GM12865 (cell line): ENCODE measurements around the gene FBXO11.

ENCODE experiments used
- DNase-seq: peaks from one replicate; pipeline ENCODE4 v3.0.0; 2010; ENCODE audit warnings: low read depth
- H3K4me3 ChIP-seq: 2 replicates; pipeline ENCODE4 v1.5.1; 2011; ENCODE audit warnings: mild to moderate bottlenecking, low read depth, low read length, control low read depth
- TF ChIP-seq, protein P1 (sequence below): IDR thresholded peaks from 2 replicates; pipeline ENCODE4 v1.5.1; 2011; ENCODE audit warnings: low read length, control low read depth, low read depth, inconsistent platforms; ENCODE audit not compliant: insufficient read depth; ENCODE audit errors: missing control alignments

The FBXO11 gene

DNA sequence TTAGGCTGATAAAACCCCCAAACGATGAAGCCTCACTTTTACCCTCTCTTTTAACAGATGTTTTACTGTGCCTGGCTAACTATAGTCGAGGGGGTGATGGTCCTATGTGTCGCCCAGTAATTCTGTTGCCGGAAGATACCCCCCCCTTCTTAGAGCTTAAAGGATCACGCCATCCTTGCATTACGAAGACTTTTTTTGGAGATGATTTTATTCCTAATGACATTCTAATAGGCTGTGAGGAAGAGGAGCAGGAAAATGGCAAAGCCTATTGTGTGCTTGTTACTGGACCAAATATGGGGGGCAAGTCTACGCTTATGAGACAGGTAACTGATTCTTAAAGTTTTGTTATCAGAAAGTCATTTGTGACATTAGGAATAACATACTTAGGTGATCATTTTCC is 102.9 kb downstream of the FBXO11 start:
- H3K4me3 ChIP-seq, result no peak overlapping the region
- DNase-seq, result no peak
- TF ChIP-seq, protein P1, sequence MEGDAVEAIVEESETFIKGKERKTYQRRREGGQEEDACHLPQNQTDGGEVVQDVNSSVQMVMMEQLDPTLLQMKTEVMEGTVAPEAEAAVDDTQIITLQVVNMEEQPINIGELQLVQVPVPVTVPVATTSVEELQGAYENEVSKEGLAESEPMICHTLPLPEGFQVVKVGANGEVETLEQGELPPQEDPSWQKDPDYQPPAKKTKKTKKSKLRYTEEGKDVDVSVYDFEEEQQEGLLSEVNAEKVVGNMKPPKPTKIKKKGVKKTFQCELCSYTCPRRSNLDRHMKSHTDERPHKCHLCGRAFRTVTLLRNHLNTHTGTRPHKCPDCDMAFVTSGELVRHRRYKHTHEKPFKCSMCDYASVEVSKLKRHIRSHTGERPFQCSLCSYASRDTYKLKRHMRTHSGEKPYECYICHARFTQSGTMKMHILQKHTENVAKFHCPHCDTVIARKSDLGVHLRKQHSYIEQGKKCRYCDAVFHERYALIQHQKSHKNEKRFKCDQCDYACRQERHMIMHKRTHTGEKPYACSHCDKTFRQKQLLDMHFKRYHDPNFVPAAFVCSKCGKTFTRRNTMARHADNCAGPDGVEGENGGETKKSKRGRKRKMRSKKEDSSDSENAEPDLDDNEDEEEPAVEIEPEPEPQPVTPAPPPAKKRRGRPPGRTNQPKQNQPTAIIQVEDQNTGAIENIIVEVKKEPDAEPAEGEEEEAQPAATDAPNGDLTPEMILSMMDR, result no peak

DNA sequence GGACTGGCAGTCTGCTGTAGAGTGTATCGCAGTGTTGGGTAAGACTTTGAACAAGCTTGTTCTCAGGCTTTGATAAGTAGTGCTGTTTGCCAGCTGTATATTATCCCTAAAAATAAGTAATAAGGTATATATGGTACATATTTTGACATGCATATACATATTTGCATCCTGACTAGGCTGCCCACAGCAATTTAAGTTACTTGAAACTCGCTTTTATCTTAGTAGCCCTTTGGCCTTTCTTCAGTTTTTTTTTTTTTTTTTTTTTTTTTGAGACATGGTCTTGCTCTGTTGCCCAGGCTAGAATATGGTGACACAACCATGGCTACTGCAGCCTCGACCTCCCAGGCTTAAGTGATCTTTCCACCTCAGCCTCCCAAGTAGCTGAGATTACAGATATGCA is 105.2 kb downstream of the FBXO11 start:
- DNase-seq, result no peak
- H3K4me3 ChIP-seq, result no peak overlapping the region
- TF ChIP-seq, protein P1, result no peak

DNA sequence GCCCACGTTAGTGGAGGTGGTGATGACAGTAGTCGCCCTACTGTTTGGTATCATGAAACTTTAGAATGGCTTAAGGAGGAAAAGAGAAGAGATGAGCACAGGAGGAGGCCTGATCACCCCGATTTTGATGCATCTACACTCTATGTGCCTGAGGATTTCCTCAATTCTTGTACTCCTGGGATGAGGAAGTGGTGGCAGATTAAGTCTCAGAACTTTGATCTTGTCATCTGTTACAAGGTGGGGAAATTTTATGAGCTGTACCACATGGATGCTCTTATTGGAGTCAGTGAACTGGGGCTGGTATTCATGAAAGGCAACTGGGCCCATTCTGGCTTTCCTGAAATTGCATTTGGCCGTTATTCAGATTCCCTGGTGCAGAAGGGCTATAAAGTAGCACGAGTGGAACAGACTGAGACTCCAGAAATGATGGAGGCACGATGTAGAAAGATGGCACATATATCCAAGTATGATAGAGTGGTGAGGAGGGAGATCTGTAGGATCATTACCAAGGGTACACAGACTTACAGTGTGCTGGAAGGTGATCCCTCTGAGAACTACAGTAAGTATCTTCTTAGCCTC is 107.2 kb downstream of the FBXO11 start:
- TF ChIP-seq, protein P1, result no peak
- no peak for DNase-seq
- H3K4me3 ChIP-seq, result no peak overlapping the region

DNA sequence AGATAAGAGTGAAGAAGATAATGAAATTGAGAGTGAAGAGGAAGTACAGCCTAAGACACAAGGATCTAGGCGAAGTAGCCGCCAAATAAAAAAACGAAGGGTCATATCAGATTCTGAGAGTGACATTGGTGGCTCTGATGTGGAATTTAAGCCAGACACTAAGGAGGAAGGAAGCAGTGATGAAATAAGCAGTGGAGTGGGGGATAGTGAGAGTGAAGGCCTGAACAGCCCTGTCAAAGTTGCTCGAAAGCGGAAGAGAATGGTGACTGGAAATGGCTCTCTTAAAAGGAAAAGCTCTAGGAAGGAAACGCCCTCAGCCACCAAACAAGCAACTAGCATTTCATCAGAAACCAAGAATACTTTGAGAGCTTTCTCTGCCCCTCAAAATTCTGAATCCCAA is 107.7 kb downstream of the FBXO11 start:
- DNase-seq, result no peak
- TF ChIP-seq, protein P1, result no peak
- H3K4me3 ChIP-seq, result no peak overlapping the region

DNA sequence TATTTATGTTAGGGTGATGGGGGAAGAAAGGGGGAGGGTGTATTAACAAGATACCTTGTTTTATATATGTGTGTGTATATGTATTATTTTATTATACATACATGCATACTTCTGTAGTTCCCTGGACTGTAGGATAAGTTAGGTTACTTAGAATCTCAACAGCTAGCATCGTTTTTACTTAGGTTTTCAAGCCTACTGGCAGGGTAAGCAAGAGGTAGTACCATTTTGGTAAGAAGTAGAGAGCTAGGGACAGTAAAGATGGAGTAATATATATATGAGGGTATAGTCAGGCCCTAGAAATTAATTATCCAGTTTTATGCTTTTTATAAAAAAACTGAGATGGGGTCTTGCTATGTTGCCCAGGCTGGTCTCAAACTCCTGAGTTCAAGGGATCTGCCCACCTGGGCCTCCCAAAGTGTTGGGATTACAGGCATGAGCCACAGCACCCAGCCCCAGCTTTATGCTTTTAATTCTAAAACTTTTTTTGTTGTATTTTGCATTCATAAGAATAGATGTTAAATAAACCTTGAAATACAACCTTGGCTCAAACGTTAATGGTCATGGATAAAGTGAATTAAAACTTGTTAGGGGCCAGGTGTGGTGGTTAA is 110.1 kb downstream of the FBXO11 start:
- no peak overlapping the region for H3K4me3 ChIP-seq
- TF ChIP-seq, protein P1, result no peak
- DNase-seq, result no peak

DNA sequence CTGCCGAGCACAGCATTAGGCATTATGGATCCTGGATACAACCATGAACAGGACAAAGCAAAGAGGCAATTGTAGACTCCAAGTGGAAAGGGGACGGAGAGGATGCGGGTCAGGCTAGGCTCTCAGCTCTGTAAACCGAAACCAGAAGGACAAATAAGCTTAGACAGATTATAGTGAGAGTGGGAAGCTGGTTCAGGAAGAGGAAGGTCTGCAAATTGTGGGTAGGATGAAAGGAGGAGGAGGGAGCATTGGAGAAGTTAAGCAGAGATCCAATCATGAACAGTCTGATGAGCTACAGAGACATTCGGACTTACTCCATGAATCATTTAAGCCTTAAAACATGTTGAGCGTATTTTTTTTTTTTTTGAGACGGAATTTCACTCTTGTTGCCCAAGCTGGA is 120.3 kb downstream of the FBXO11 start:
- H3K4me3 ChIP-seq, result peak overlapping the region; percentile 33
- DNase-seq, result no peak
- TF ChIP-seq, protein P1, result no peak

DNA sequence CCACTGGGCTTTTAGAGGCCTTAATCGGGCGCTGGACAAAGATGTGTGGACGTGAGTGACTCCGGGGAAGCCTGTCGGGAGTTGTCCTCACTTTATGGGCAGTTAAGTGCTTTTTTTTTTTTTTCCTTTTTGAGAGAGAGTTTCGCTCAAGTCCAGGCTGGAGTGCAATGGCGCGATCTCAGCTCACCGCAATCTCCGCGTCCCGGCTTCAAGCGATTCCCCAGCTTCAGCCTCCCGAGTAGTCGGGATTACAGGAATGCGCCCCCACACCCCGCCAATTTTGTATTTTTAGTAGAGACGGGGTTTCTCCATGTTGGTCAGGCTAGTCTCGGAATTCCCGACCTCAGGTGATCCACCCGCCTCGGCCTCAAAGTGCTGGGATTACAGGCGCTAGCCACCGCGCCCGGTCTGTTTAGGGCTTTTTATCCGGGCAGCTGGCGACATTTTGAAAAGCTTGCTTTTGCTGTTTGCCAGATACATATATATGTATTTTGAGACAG is 121.9 kb downstream of the FBXO11 start:
- H3K4me3 ChIP-seq, result peak overlapping the region; percentile 94
- DNase-seq, result no peak
- TF ChIP-seq, protein P1, result no peak
